ENCODE data around the gene MRTFA. TPM values are rescaled to one million over a fixed set of nuclear protein-coding genes. Genes with fewer than 3 reads are reported as not detected.

The MRTFA gene
- total RNA-seq, 1 donor: 34.0 TPM

- no peak for DNase-seq (ENCODE audit: insufficient read length, low spot score, missing footprints)
These were observed 158.7 kb downstream of the MRTFA start for GRCh38 chr22:40477683-40478337.

GRCh38 chr22:40476341-40476740, 160.2 kb downstream of the MRTFA start:
- Histone ChIP-seq H3K27me3 (ENCODE audit: insufficient read depth, low read length) (no peaks in the 10 kb centered on the region), H3K9me3 (ENCODE audit: low read depth, low read length) (no peaks in the 10 kb centered on the region), H3K4me1 (ENCODE audit: insufficient read depth, low read length) (no peaks in the 10 kb centered on the region), H4K20me1 (ENCODE audit: insufficient read depth, low read length) (peaks cover 22% of the 10 kb centered on the region), H3K79me2 (ENCODE audit: insufficient read depth, low read length) (peaks cover 46% of the 10 kb centered on the region), H3K4me2 (ENCODE audit: insufficient read depth, low read length) (no peak overlapping the region), H2AFZ (ENCODE audit: low read length) (no peak overlapping the region), H3K36me3 (ENCODE audit: insufficient read depth, low read length) (no peaks in the 10 kb centered on the region), H3K4me3 (ENCODE audit: insufficient read depth, low read length) (no peak overlapping the region), H3K27ac (ENCODE audit: low read depth, low read length) (no peak overlapping the region)
- TF ChIP-seq CTCF (IDR thresholded peaks at IDR 0.05; ENCODE audit: extremely low read depth, low read depth, low read length): no peak
- no peak for DNase-seq (ENCODE audit: insufficient read length, low spot score, missing footprints)

More at GRCh38 chr22:40477683-40478337, 158.7 kb downstream of the MRTFA start:
- Histone ChIP-seq H4K20me1 (ENCODE audit: insufficient read depth, low read length) (peaks cover 22% of the 10 kb centered on the region), H3K4me2 (ENCODE audit: insufficient read depth, low read length) (no peak overlapping the region), H3K27me3 (ENCODE audit: insufficient read depth, low read length) (no peaks in the 10 kb centered on the region), H3K27ac (ENCODE audit: low read depth, low read length) (no peak overlapping the region), H3K79me2 (ENCODE audit: insufficient read depth, low read length) (peaks cover 55% of the 10 kb centered on the region), H3K4me3 (ENCODE audit: insufficient read depth, low read length) (no peak overlapping the region), H2AFZ (ENCODE audit: low read length) (no peak overlapping the region), H3K36me3 (ENCODE audit: insufficient read depth, low read length) (no peaks in the 10 kb centered on the region), H3K9me3 (ENCODE audit: low read depth, low read length) (no peaks in the 10 kb centered on the region), H3K4me1 (ENCODE audit: insufficient read depth, low read length) (no peaks in the 10 kb centered on the region)
- TF ChIP-seq CTCF (IDR thresholded peaks at IDR 0.05; ENCODE audit: extremely low read depth, low read depth, low read length): no peak

- Histone ChIP-seq H3K4me1 (ENCODE audit: insufficient read depth, low read length) (no peaks in the 10 kb centered on the region), H3K9me3 (ENCODE audit: low read depth, low read length) (no peaks in the 10 kb centered on the region), H3K4me2 (ENCODE audit: insufficient read depth, low read length) (no peak overlapping the region), H4K20me1 (ENCODE audit: insufficient read depth, low read length) (peaks cover 23% of the 10 kb centered on the region), H3K27me3 (ENCODE audit: insufficient read depth, low read length) (no peaks in the 10 kb centered on the region), H3K36me3 (ENCODE audit: insufficient read depth, low read length) (no peaks in the 10 kb centered on the region), H3K27ac (ENCODE audit: low read depth, low read length) (no peak overlapping the region), H3K4me3 (ENCODE audit: insufficient read depth, low read length) (no peak overlapping the region), H2AFZ (ENCODE audit: low read length) (no peak overlapping the region), H3K79me2 (ENCODE audit: insufficient read depth, low read length) (peaks cover 46% of the 10 kb centered on the region)
- no peak for DNase-seq (ENCODE audit: insufficient read length, low spot score, missing footprints)
- no peak for TF ChIP-seq CTCF (IDR thresholded peaks at IDR 0.05; ENCODE audit: extremely low read depth, low read depth, low read length)
These were observed 162.8 kb downstream of the MRTFA start for GRCh38 chr22:40473703-40474102.

- Histone ChIP-seq H3K4me1 (ENCODE audit: insufficient read depth, low read length) (no peaks in the 10 kb centered on the region), H3K4me2 (ENCODE audit: insufficient read depth, low read length) (no peak overlapping the region), H4K20me1 (ENCODE audit: insufficient read depth, low read length) (peaks cover 17% of the 10 kb centered on the region), H3K27ac (ENCODE audit: low read depth, low read length) (no peak overlapping the region), H3K9me3 (ENCODE audit: low read depth, low read length) (no peaks in the 10 kb centered on the region), H3K36me3 (ENCODE audit: insufficient read depth, low read length) (no peaks in the 10 kb centered on the region), H2AFZ (ENCODE audit: low read length) (no peak overlapping the region), H3K27me3 (ENCODE audit: insufficient read depth, low read length) (no peaks in the 10 kb centered on the region), H3K79me2 (ENCODE audit: insufficient read depth, low read length) (peaks cover 45% of the 10 kb centered on the region), H3K4me3 (ENCODE audit: insufficient read depth, low read length) (no peak overlapping the region)
- no peak for DNase-seq (ENCODE audit: insufficient read length, low spot score, missing footprints)
- no peak for TF ChIP-seq CTCF (IDR thresholded peaks at IDR 0.05; ENCODE audit: extremely low read depth, low read depth, low read length)
These were observed 163.9 kb downstream of the MRTFA start for GRCh38 chr22:40472579-40472978.

All from osteoblast (primary cell).